ENCODE measurements around the gene CDH24. TPM values are rescaled to one million over a fixed set of nuclear protein-coding genes. Genes with fewer than 3 reads are reported as not detected.

CDH24 gene
- polyA plus RNA-seq, 1 donor = 3.8 TPM

Other genes with a start within 250 kb of the CDH24 start
- 25.7 TPM for gene SLC7A7, start 242.1 kb downstream of the CDH24 start, polyA plus RNA-seq (ENCODE audit: insufficient read length)
- gene MRPL52, start 227.6 kb downstream of the CDH24 start, polyA plus RNA-seq (ENCODE audit: insufficient read length) = 73.7 TPM
- 157 TPM for gene MMP14, start 220.9 kb downstream of the CDH24 start, polyA plus RNA-seq (ENCODE audit: insufficient read length)
- 36.5 TPM for gene LRP10, start 185.8 kb downstream of the CDH24 start, polyA plus RNA-seq (ENCODE audit: insufficient read length)
- 0.24 TPM for gene REM2, start 174.3 kb downstream of the CDH24 start, polyA plus RNA-seq (ENCODE audit: insufficient read length)
- 57.9 TPM for gene RBM23, start 138.4 kb downstream of the CDH24 start, polyA plus RNA-seq (ENCODE audit: insufficient read length)
- gene PRMT5, start 128.1 kb downstream of the CDH24 start, polyA plus RNA-seq (ENCODE audit: insufficient read length) = 61.0 TPM
- gene HAUS4, start 100.4 kb downstream of the CDH24 start, polyA plus RNA-seq (ENCODE audit: insufficient read length) = 30.2 TPM
- 44.8 TPM for gene AJUBA, start 75.0 kb downstream of the CDH24 start, polyA plus RNA-seq (ENCODE audit: insufficient read length)
- gene C14orf93, start 47.4 kb downstream of the CDH24 start, polyA plus RNA-seq (ENCODE audit: insufficient read length) = 11.2 TPM
- gene PSMB5, start 22.6 kb downstream of the CDH24 start, polyA plus RNA-seq (ENCODE audit: insufficient read length) = 226 TPM
- not detected for gene PSMB11, start 15.3 kb downstream of the CDH24 start, polyA plus RNA-seq (ENCODE audit: insufficient read length)
- 144 TPM for gene ACIN1, start 37.6 kb upstream of the CDH24 start, polyA plus RNA-seq (ENCODE audit: insufficient read length)
- gene C14orf119, start 38.0 kb upstream of the CDH24 start, polyA plus RNA-seq (ENCODE audit: insufficient read length) = 47.4 TPM
- not detected for gene CIROP, start 47.5 kb upstream of the CDH24 start, polyA plus RNA-seq (ENCODE audit: insufficient read length)
- gene CEBPE, start 61.7 kb upstream of the CDH24 start, polyA plus RNA-seq (ENCODE audit: insufficient read length) = 0.11 TPM
- gene SLC7A8, start 126.1 kb upstream of the CDH24 start, polyA plus RNA-seq (ENCODE audit: insufficient read length) = 2.9 TPM
- 0.59 TPM for gene RNF212B, start 180.4 kb upstream of the CDH24 start, polyA plus RNA-seq (ENCODE audit: insufficient read length)
- 11.1 TPM for gene HOMEZ, start 228.6 kb upstream of the CDH24 start, polyA plus RNA-seq (ENCODE audit: insufficient read length)
- gene PPP1R3E, start 245.3 kb upstream of the CDH24 start, polyA plus RNA-seq (ENCODE audit: insufficient read length) = 18.5 TPM
- 30.9 TPM for gene BCL2L2, start 249.3 kb upstream of the CDH24 start, polyA plus RNA-seq (ENCODE audit: insufficient read length)

Measured in forelimb muscle (tissue), 1 donor.